Mucosa of descending colon (tissue), 3 donors: Measurements from ENCODE around the gene TKTL1. TPM values are rescaled to one million over a fixed set of nuclear protein-coding genes. Genes with fewer than 3 reads are reported as not detected.
A peak's percentile ranks its signal among the peaks of the same experiment; 100 is the strongest.

Experiments
- ATAC-seq: fragments of 200-7000 bp; cut with Tn5 transposase; one replicate; pipeline ENCODE4 v1.9.1; 2020; ENCODE audit warnings: mild to moderate bottlenecking, moderate library complexity
- DNase-seq, 3 donors: peaks; one replicate each; pipeline ENCODE4 v3.0.0-alpha.2; 2020
- H3K36me3 ChIP-seq: fragments of 200-600 bp; one replicate; pipeline ENCODE4 v1.8.0; 2021; ENCODE audit warnings: low read depth, mild to moderate bottlenecking
- H3K4me1 ChIP-seq: fragments of 200-600 bp; one replicate; pipeline ENCODE4 v1.8.0; 2021; ENCODE audit warnings: low read depth, mild to moderate bottlenecking
- H3K4me3 ChIP-seq: fragments of 200-600 bp; one replicate; pipeline ENCODE4 v1.8.0; 2021; ENCODE audit warnings: mild to moderate bottlenecking
- H3K9me3 ChIP-seq: fragments of 200-600 bp; one replicate; pipeline ENCODE4 v1.8.0; 2021; ENCODE audit warnings: mild to moderate bottlenecking
- intact Hi-C, 2 donors: fragments of 100-400 bp; cut with DNase I in 1 of 2; cut with micrococcal nuclease in 1 of 2; formaldehyde crosslinking; loops; one replicate each; pipeline versions ENCODE4 v1.11.0 to v1.11.1; 2022; cut with DNase I, micrococcal nuclease
- total RNA-seq, 3 donors: library from RNA; stranded (reverse); fragmentation: NEBNext Ultra II Directional in 2 of 3; extraction: Animal tissue kit (Norgen Biotek cat#: 25700) in 2 of 3; gene quantifications; one replicate each; pipeline versions ENCODE4 v1.2.1 to v1.2.4, GENCODE V29; 2021 to 2023
- TF ChIP-seq, protein P1 (sequence below): fragments of 200-600 bp; IDR thresholded peaks from one replicate; pipeline ENCODE4 v1.8.0; 2022; ENCODE audit warnings: antibody characterized with exemption, mild to moderate bottlenecking
- donor health status: DM: no; HTN: no; CAD: no; lungs with moderate emphysema.
- donor health status: DM: no; HTN: no; CAD: no.
- donor health status: DM: no; HTN: yes; CAD: no.

Gene TKTL1
- total RNA-seq, 3 donors from 2014 or later = not detected

DNA sequence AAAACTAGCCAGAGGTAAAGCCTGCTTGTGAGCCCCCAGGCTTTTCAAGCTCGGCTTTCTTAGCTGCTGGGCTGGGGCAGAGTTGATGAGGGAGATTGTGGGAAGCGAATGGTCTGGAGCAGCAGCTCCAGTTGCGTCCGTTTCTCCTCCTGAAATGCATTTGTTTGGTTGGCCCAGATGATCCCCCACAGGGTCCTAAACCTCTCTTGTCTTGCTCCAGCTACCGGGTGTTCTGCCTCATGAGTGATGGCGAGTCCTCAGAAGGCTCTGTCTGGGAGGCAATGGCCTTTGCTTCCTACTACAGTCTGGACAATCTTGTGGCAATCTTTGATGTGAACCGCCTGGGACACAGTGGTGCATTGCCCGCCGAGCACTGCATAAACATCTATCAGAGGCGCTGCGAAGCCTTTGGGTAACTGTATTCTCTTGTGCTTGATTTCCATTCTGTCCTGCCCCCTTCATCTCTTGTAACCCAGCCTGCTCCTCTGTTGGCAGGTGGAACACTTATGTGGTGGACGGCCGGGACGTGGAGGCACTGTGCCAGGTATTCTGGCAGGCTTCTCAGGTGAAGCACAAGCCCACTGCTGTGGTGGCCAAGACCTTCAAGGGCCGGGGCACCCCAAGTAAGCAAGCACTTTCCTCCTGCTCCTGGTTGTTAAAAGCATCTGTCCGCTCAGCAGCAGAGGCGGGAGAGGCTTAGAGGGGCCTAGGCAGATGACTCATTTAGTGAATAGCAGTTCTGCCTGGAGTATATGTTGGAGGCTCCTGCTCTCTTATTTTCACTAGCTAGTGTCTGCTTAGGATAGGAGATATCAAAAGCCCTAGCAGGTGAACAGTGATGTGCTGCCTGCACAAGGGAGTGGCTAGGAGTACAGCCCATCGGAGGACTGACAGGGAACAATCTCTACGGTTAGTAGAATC is 15.3 kb downstream of the TKTL1 start:
- no peak for DNase-seq
- no peaks in the 10 kb centered on the region for H3K9me3 ChIP-seq
- TF ChIP-seq, protein P1, sequence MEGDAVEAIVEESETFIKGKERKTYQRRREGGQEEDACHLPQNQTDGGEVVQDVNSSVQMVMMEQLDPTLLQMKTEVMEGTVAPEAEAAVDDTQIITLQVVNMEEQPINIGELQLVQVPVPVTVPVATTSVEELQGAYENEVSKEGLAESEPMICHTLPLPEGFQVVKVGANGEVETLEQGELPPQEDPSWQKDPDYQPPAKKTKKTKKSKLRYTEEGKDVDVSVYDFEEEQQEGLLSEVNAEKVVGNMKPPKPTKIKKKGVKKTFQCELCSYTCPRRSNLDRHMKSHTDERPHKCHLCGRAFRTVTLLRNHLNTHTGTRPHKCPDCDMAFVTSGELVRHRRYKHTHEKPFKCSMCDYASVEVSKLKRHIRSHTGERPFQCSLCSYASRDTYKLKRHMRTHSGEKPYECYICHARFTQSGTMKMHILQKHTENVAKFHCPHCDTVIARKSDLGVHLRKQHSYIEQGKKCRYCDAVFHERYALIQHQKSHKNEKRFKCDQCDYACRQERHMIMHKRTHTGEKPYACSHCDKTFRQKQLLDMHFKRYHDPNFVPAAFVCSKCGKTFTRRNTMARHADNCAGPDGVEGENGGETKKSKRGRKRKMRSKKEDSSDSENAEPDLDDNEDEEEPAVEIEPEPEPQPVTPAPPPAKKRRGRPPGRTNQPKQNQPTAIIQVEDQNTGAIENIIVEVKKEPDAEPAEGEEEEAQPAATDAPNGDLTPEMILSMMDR = no peak
- no peak for ATAC-seq
- no peaks in the 10 kb centered on the region for H3K4me1 ChIP-seq
- H3K36me3 ChIP-seq = no peaks in the 10 kb centered on the region
- intact Hi-C loops = no loop called here
- H3K4me3 ChIP-seq = no peak overlapping the region

DNA sequence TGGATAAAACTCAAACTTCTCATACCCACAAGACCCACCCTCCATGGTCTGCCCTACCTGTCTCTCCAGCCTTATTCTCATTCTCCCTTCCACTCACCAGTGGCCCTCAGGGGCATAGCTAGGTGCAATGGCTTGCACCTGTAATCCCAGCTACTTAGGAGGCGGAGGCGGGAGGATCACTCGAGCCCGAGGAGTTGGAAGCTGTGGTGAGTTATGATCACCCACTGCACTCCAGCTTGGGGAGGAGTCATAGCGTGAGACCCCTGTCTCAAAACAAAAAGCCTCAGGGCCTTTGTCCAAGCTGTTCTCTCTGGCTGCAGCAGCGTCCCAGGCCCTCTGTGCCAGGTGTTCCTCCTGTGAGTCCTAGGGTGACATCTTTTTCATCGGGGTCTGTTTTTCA is 16.5 kb downstream of the TKTL1 start:
- DNase-seq (no peak), ATAC-seq (no peak)
- intact Hi-C loops = no loop called here
- Histone ChIP-seq H3K4me3 (no peak overlapping the region), H3K36me3 (no peaks in the 10 kb centered on the region), H3K4me1 (no peaks in the 10 kb centered on the region), H3K9me3 (no peaks in the 10 kb centered on the region)
- TF ChIP-seq, protein P1 = no peak

DNA sequence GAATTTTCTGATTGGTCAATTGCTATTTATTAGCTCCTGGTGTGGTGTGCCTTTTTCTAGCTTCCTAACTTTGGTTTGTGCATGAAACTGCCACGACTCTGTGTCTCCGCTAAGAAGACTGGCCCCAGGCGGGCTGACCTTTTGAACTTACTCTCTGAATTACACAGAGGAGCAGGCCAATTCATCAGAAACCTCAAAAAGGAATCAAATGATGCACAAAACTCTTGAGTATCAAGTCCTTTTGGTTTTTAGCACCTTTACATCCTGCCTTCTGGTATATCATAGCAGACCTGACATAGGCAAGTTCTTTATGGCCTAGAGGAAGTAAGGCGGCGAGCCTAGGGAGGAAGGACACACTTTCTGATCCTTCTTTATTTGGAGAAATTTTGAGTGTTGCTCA is 17.6 kb downstream of the TKTL1 start:
- H3K4me1 ChIP-seq = no peaks in the 10 kb centered on the region
- H3K36me3 ChIP-seq = no peaks in the 10 kb centered on the region
- ATAC-seq = no peak
- intact Hi-C loops = no loop called here
- TF ChIP-seq, protein P1 = no peak
- no peaks in the 10 kb centered on the region for H3K9me3 ChIP-seq
- H3K4me3 ChIP-seq = no peak overlapping the region
- DNase-seq = no peak

DNA sequence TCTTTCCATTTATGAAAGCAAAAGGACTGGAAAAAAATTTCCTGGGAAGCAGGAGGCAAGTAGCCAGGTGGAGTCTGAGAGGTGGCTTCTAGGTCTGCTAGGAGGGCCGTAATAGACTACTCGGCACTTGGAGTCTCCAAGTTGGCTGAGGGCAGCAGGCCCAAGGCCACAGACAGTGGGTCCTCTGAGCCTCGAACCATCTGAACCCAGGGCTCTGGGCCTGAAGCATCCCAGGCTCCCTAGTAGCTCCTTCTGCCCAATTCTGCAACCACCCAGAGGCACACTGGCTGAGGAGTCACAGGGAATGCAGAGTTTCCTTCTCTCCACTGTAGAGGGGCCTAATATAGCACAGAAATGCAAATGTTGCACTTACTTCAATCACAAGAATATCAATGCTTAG is 19.8 kb downstream of the TKTL1 start:
- Histone ChIP-seq H3K4me1 (no peaks in the 10 kb centered on the region), H3K9me3 (no peaks in the 10 kb centered on the region), H3K36me3 (no peaks in the 10 kb centered on the region), H3K4me3 (no peak overlapping the region)
- TF ChIP-seq, protein P1 = no peak
- ATAC-seq (no peak), DNase-seq (no peak)
- intact Hi-C loops = no loop called here

DNA sequence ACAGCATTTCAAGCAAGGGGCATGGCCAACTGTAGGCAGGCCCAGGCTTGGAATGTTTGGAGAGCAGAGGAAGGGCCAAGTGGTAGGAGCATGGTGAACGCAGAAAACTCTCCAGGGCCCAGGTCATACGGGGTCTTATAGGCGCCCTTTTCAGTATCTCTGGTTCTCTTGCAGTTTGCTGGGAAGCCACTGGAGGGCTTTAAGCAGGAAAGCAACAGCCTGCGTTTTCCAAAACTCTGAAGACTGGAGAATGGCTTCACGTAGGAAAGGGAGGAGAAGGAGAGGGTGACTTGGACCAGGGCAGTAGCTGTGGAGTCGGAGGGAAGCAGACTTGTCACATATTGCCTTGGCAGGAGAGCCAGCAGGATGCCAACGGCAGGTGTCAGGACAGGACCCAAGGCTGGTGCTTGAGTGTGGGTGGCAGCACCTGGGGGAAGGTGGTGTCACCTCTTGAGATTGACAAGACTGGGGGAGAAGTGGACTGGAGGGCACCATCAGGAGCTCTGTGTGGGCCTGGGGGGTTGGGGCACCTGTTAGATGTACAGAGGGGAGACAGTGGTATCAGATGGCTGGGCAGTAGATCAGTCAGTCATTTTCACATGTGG is 21.9 kb downstream of the TKTL1 start:
- Histone ChIP-seq H3K9me3 (no peaks in the 10 kb centered on the region), H3K4me1 (no peaks in the 10 kb centered on the region), H3K36me3 (no peaks in the 10 kb centered on the region), H3K4me3 (no peak overlapping the region)
- intact Hi-C loops = no loop called here
- peak; percentile 26 for ATAC-seq
- TF ChIP-seq, protein P1 = no peak
- peak in 1 of 3 donors; percentile 25 for DNase-seq
